HG03342 (cell line): ENCODE data around the gene INTS4.
A peak's percentile ranks its signal among the peaks of the same experiment; 100 is the strongest.
"Not testable (repeated sequence)": the region's sequence is repeated elsewhere in the genome, so short reads cannot be mapped to it uniquely, and the experiment has no call there.

Experiments
- ATAC-seq: cut with Tn5 transposase; IDR thresholded peaks from one replicate; pipeline ENCODE4 v1.9.1; 2021; ENCODE audit warnings: mild to moderate bottlenecking, moderate library complexity; ENCODE audit not compliant: unreplicated experiment

Gene INTS4

GRCh38 chr11:77994434-77995362 is at the start of gene INTS4:
Gene INTS4, minus strand, starts transcription at chr11:77994668. Its CDS starts 25 bp downstream, at chr11:77994643.
- peak; percentile 99 for ATAC-seq

GRCh38 chr11:78041843-78042440 is 47.5 kb upstream of the INTS4 start:
- no peak for ATAC-seq

GRCh38 chr11:78041380-78041719 is 46.9 kb upstream of the INTS4 start:
- not testable (repeated sequence) for ATAC-seq

GRCh38 chr11:78040691-78041379 is 46.4 kb upstream of the INTS4 start:
- no peak for ATAC-seq

GRCh38 chr11:78039919-78040671 is 45.6 kb upstream of the INTS4 start:
- peak; percentile 70 for ATAC-seq

- ATAC-seq: no peak
These were observed 45.0 kb upstream of the INTS4 start for GRCh38 chr11:78039391-78039918.

GRCh38 chr11:78038697-78039313 is 44.3 kb upstream of the INTS4 start:
- ATAC-seq: no peak

GRCh38 chr11:78037825-78038620 is 43.6 kb upstream of the INTS4 start:
- ATAC-seq: no peak

- no peak for ATAC-seq
These were observed 42.6 kb upstream of the INTS4 start for GRCh38 chr11:78037056-78037455.

GRCh38 chr11:78036313-78036712 is 41.8 kb upstream of the INTS4 start:
- no peak for ATAC-seq

- ATAC-seq: no peak
These were observed 40.2 kb upstream of the INTS4 start for GRCh38 chr11:78034623-78035022.

GRCh38 chr11:78033040-78033439 is 38.6 kb upstream of the INTS4 start:
- ATAC-seq: no peak

GRCh38 chr11:78032090-78032489 is 37.6 kb upstream of the INTS4 start:
- ATAC-seq: no peak

GRCh38 chr11:78031629-78032028 is 37.2 kb upstream of the INTS4 start:
- peak; percentile 85 for ATAC-seq

GRCh38 chr11:78030429-78031325 is 36.2 kb upstream of the INTS4 start:
- ATAC-seq: no peak

- ATAC-seq: not testable (repeated sequence)
These were observed 34.0 kb upstream of the INTS4 start for GRCh38 chr11:78028423-78028822.

GRCh38 chr11:78027759-78028158 is 33.3 kb upstream of the INTS4 start:
- ATAC-seq: no peak

GRCh38 chr11:78025378-78025777 is 30.9 kb upstream of the INTS4 start:
- ATAC-seq: no peak
